PC-9 (cell line): ENCODE measurements around the gene SLC39A2. TPM values are rescaled to one million over a fixed set of nuclear protein-coding genes. Genes with fewer than 3 reads are reported as not detected.
"Not testable (repeated sequence)": the region's sequence is repeated elsewhere in the genome, so short reads cannot be mapped to it uniquely, and the experiment has no call there.

Experiments used
- BruUV-seq: library from RNA; stranded (reverse); fragments of 400-500 nt; replicated peaks from 2 replicates; lab custom pipeline; 2021; lab: Mats Ljungman, UMichigan
- CTCF ChIA-PET: fragments of 300-600 bp; sonication (Branson Sonifier 250); formaldehyde crosslinking; loops from one replicate; lab custom pipeline; 2022; ENCODE audit warnings: antibody characterized with exemption; lab: Charles Lee
- POLR2A ChIA-PET: fragments of 300-600 bp; sonication (Branson Sonifier 250); formaldehyde crosslinking; loops from one replicate; lab custom pipeline; 2022; ENCODE audit warnings: antibody characterized with exemption; ENCODE audit not compliant: unreplicated experiment; lab: Charles Lee
- DNase-seq, 2 experiments: peaks; one replicate each; pipeline versions ENCODE4 v3.0.0 to v3.0.0-alpha.2; 2015 to 2022; ENCODE audit warnings: mixed read lengths in 1 of 2
- H2AFZ ChIP-seq: fragments of 200-600 bp; sonication (generic); 2 replicates; pipeline ENCODE4 v1.8.1; 2017; ENCODE audit warnings: antibody characterized with exemption
- H3F3A ChIP-seq: fragments of 200-600 bp; sonication (generic); 2 replicates; pipeline ENCODE4 v1.8.1; 2017; ENCODE audit warnings: antibody characterized with exemption, mild to moderate bottlenecking, low read depth; ENCODE audit not compliant: insufficient read depth
- H3K27ac ChIP-seq: fragments of 200-600 bp; sonication (generic); 2 replicates; pipeline ENCODE4 v1.6.1; 2016; ENCODE audit warnings: mixed run types
- H3K27me3 ChIP-seq: fragments of 200-600 bp; sonication (generic); 2 replicates; pipeline ENCODE4 v1.6.1; 2016; ENCODE audit warnings: low read depth, mixed run types; ENCODE audit not compliant: insufficient read depth
- H3K36me3 ChIP-seq: fragments of 200-600 bp; sonication (generic); 2 replicates; pipeline ENCODE4 v1.6.1; 2016; ENCODE audit warnings: low read depth, mixed run types
- H3K4me1 ChIP-seq: fragments of 200-600 bp; sonication (generic); replicated peaks from 2 replicates; pipeline ENCODE4 v1.6.1; 2016; ENCODE audit warnings: mixed run types; ENCODE audit not compliant: insufficient read depth
- H3K4me2 ChIP-seq: fragments of 200-600 bp; sonication (generic); 2 replicates; pipeline ENCODE4 v1.6.1; 2017; ENCODE audit warnings: mixed run types
- H3K4me3 ChIP-seq: fragments of 200-600 bp; sonication (generic); 2 replicates; pipeline ENCODE4 v1.6.1; 2016; ENCODE audit warnings: mixed run types
- H3K79me2 ChIP-seq: fragments of 200-600 bp; sonication (generic); 2 replicates; pipeline ENCODE4 v1.6.1; 2017; ENCODE audit warnings: low read depth, mixed run types
- H3K9me2 ChIP-seq: fragments of 200-600 bp; sonication (generic); 2 replicates; pipeline ENCODE4 v1.8.1; 2017; ENCODE audit warnings: mild to moderate bottlenecking; ENCODE audit not compliant: insufficient read depth
- H3K9me3 ChIP-seq: fragments of 200-600 bp; sonication (generic); 2 replicates; pipeline ENCODE4 v1.8.1; 2016; ENCODE audit warnings: low read depth; ENCODE audit not compliant: insufficient read depth
- H4K20me1 ChIP-seq: fragments of 200-600 bp; sonication (generic); 2 replicates; pipeline ENCODE4 v1.8.1; 2017; ENCODE audit not compliant: insufficient read depth
- CTCF ChIP-seq: fragments of 200-600 bp; sonication (generic); conservative IDR thresholded peaks from 2 replicates; pipeline ENCODE4 v1.6.1; 2017; ENCODE audit warnings: mixed run types, antibody characterized with exemption, mild to moderate bottlenecking, moderate library complexity
- EZH2 ChIP-seq: fragments of 200-600 bp; sonication (generic); IDR thresholded peaks from 2 replicates; pipeline ENCODE4 v1.8.0; 2017; ENCODE audit warnings: antibody characterized with exemption, low read depth
- intact Hi-C: fragments of 100-400 bp; cut with micrococcal nuclease; formaldehyde crosslinking; loops from one replicate; pipeline ENCODE4 v1.10.0; 2022; ENCODE audit not compliant: unreplicated experiment
- total RNA-seq: library from RNA; stranded (reverse); gene quantifications from 2 replicates; pipeline ENCODE4 v1.2.3, GENCODE V29; 2021

SLC39A2 gene
- total RNA-seq, 1 experiment from 2014 or later = 0.35 TPM

DNA sequence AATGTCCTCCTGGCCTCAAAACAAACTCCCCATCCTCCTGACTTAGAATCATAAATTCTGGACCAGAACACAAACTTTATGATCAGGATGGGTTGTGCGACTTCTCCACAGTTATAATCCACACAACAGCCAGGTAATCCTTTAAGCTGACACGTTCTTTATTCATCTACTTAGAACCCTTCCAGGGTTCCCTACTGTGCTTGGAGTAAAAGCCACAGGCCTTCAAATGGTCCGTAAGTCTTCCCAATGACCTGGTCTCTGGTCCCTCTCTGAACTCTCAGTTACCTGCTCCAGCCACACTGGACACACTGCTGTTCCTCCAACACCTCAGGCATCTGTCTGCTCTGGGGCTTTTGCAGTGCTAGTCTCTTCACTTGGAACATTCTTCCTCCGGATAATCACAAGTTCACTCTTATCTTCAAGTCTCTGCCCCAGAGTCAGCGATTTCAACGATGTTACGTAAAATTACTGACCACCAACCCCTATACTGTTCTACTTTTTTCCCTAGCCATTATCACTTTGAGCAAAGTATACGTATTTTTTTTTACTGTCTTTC, 41.4 kb downstream of the SLC39A2 start:
- Histone ChIP-seq H3K27me3 (no peaks in the 10 kb centered on the region), H3F3A (peaks cover 9% of the 10 kb centered on the region; the same call in 1 of the 2 replicates), H3K4me2 (no peak overlapping the region), H3K4me1 (peaks cover 15% of the 10 kb centered on the region), H3K27ac (no peak overlapping the region), H3K9me3 (no peaks in the 10 kb centered on the region), H3K4me3 (no peak overlapping the region), H2AFZ (no peak overlapping the region), H3K9me2 (no peaks in the 10 kb centered on the region), H4K20me1 (no peaks in the 10 kb centered on the region), H3K79me2 (no peaks in the 10 kb centered on the region), H3K36me3 (no peaks in the 10 kb centered on the region)
- intact Hi-C loops = loop anchor here (1.0 kb wide), 2 partner anchors 26 to 183 kb away; no protein-coding TSS in a partner anchor
- no TSS peak for BruUV-seq
- no peak for TF ChIP-seq EZH2
- 0 out of 2 replicates have a peak, but pooled peaks have one; percentile 20 for TF ChIP-seq CTCF
- POLR2A ChIA-PET = no interaction called here
- no peak for DNase-seq
- CTCF ChIA-PET = interaction anchor here (0.6 to 2.0 kb wide), 3 partner anchors 19 to 70 kb away, joined by 3 to 18 read pairs (median 7); no protein-coding TSS in a partner anchor

DNA sequence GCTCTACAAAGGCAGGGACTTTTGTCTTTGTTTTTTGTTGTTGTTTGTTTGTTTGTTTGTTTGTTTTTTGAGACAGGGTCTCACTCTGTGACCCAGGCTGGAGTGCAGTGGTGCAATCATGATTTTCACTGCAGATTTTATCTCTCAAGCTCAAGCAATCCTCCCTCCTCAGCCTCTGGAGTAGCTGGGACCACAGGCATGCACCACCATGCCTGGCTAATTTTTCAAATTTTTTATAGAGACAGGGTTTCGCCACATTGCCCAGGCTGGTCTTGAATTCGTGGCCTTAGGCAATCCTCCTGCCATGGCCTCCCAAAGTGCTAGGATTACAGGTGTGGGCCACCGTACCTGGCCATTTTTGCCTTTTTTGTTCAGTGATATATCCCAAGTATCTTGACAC, 41.8 kb downstream of the SLC39A2 start:
- H2AFZ ChIP-seq, H3K36me3 ChIP-seq, H3K79me2 ChIP-seq, H3K9me2 ChIP-seq, H3K9me3 ChIP-seq, H3K27ac ChIP-seq, H4K20me1 ChIP-seq, H3K4me2 ChIP-seq, H3F3A ChIP-seq, BruUV-seq, POLR2A ChIA-PET, H3K27me3 ChIP-seq, DNase-seq, H3K4me3 ChIP-seq: not testable (repeated sequence)
- intact Hi-C loops = loop anchor here (1.0 kb wide), 2 partner anchors 27 to 184 kb away; no protein-coding TSS in a partner anchor
- peaks cover 15% of the 10 kb centered on the region for H3K4me1 ChIP-seq
- CTCF ChIA-PET = interaction anchor here (0.6 to 2.0 kb wide), 2 partner anchors 20 to 26 kb away, joined by 3 to 18 read pairs; no protein-coding TSS in a partner anchor

DNA sequence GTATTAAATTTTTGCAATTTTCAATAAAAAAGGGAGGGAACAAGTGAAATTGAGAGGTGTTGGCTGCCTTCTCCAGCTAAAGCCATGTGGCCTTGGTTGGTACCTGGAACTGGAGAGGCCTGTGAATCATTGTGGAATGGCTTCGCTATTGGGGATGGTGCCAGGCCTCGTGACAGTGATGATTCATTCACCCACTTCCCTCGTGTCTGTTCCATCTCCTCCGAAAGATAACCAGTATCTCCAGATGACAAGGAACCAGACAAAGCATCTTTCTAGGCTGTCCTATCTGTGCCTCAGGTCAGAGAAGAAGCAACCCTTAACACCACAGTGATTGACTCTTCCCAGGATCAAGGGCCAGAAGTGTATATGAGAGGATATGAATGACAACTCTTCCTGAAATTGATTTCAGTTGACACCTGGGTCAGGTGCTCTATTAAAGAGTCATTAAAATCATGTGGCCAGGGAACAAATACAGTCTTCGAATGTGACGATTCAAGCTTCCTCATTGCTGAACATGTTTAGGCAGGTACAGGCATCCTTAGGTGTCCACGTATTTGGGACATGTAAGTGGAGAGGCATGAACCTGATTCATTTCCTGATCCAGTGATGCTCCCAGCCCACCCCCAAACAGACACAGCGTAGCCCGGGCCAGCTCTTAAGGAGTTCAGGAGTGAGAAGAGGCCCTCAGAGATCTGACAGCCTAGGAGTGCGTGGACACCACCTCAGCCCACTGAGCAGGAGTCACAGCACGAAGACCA, 42.8 kb downstream of the SLC39A2 start, which contains the start of gene RNASE7:
Gene RNASE7 (plus strand): TSS at position 687 of the 758 bp plus-strand sequence. CDS start 631 bp downstream, outside the sequence.
- Histone ChIP-seq H3K4me2 (no peak within 1 kb of the TSS), H4K20me1 (no peaks in the 10 kb centered on the region), H3K27me3 (no peaks in the 10 kb centered on the region), H2AFZ (no peak within 1 kb of the TSS), H3K9me3 (no peaks in the 10 kb centered on the region), H3K4me3 (no peak within 1 kb of the TSS), H3K4me1 (peaks cover 15% of the 10 kb centered on the region), H3K79me2 (no peaks in the 10 kb centered on the region), H3K9me2 (no peaks in the 10 kb centered on the region), H3K27ac (no peak within 1 kb of the TSS), H3F3A (peaks cover 9% of the 10 kb centered on the region; the same call in 1 of the 2 replicates), H3K36me3 (no peaks in the 10 kb centered on the region)
- TF ChIP-seq EZH2 = no peak
- TF ChIP-seq CTCF = no peak
- DNase-seq = no peak
- ChIA-PET POLR2A (no interaction called here), CTCF (interaction anchor here (0.6 kb wide), 1 partner anchor 344 kb away, joined by 4 read pairs; no protein-coding TSS in a partner anchor)
- no TSS peak for BruUV-seq
- intact Hi-C loops = no loop called here
